Measurements from ENCODE around the gene IL22. TPM values are rescaled to one million over a fixed set of nuclear protein-coding genes. Genes with fewer than 3 reads are reported as not detected.

The IL22 gene
- total RNA-seq, 6 experiments from 2014 or later, result not detected

GRCh38 chr12:68252077-68252476 lies 1.3 kb downstream of the IL22 start:
- DNase-seq, result no peak
- Mint-ChIP-seq H3K4me1 (ENCODE audit: low read depth) (no peaks in the 10 kb centered on the region), H3K27me3 (ENCODE audit: insufficient read depth) (peaks cover 50% of the 10 kb centered on the region), H3K27ac (no peak overlapping the region), H3K36me3 (ENCODE audit: low read depth) (no peaks in the 10 kb centered on the region), H3K9me3 (no peaks in the 10 kb centered on the region), H3K4me3 (no peak overlapping the region)
- TF ChIP-seq CTCF (IDR thresholded peaks at IDR 0.05), result no peak

DNA sequence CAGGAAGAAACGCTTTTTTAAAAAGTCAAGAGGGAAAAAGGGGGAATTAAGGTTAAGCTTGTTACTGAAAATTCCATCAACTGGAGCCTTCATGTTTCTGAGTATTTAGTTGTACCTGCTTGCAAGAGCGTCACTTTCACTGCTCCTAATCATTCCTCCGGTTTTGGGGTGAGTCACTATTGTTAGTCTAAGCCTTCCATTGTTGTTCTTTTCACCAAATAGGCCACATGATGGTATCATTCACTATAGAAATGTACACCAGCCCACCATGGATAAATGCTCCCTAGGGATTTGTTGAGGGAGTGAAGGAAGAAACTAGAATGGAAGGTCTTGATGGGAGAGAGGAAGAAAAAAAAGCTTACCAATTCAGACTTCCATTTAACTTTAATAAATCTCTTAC lies 3.0 kb downstream of the IL22 start:
- Mint-ChIP-seq H3K4me3 (no peak overlapping the region), H3K27me3 (ENCODE audit: insufficient read depth) (peaks cover 51% of the 10 kb centered on the region), H3K27ac (no peak overlapping the region), H3K36me3 (ENCODE audit: low read depth) (no peaks in the 10 kb centered on the region), H3K9me3 (no peaks in the 10 kb centered on the region), H3K4me1 (ENCODE audit: low read depth) (peaks cover 1% of the 10 kb centered on the region; the same call in 1 of the 2 replicates)
- no peak for TF ChIP-seq CTCF (IDR thresholded peaks at IDR 0.05)
- no peak for DNase-seq

- Mint-ChIP-seq H3K4me1 (ENCODE audit: low read depth) (peaks cover 6% of the 10 kb centered on the region; the same call in 1 of the 2 replicates), H3K36me3 (ENCODE audit: low read depth) (no peaks in the 10 kb centered on the region), H3K9me3 (no peaks in the 10 kb centered on the region), H3K27me3 (ENCODE audit: insufficient read depth) (peaks cover 47% of the 10 kb centered on the region), H3K4me3 (no peak overlapping the region), H3K27ac (no peak overlapping the region)
- DNase-seq, result no peak
- TF ChIP-seq CTCF (IDR thresholded peaks at IDR 0.05), result no peak
Observed at GRCh38 chr12:68247785-68248184, 5.6 kb downstream of the IL22 start.

DNA sequence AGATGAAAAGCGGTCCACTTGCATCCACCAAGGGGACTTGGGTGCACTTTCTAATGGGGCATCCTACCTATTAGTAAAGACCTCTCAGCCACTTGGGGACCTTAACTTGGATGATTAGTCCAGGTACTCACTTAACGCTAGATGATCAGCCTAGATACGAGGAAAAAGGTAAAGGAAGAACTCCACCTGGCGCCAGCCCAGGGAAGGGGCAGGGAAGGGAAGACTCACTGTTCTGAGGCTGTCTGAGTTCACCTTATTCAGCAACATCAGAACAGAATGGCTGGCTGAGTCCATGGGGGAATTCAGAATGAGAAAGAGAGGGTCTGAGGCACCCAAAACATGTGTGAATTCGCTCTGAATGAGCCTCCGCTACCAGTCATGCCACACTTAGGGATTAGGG lies 7.1 kb downstream of the IL22 start:
- no peaks in the 10 kb centered on the region for H3K9me3 Mint-ChIP-seq
- H3K4me3 Mint-ChIP-seq, result no peak overlapping the region
- H3K27me3 Mint-ChIP-seq (ENCODE audit: insufficient read depth), result peaks cover 37% of the 10 kb centered on the region
- H3K4me1 Mint-ChIP-seq (ENCODE audit: low read depth), result peaks cover 7% of the 10 kb centered on the region; the same call in 1 of the 2 replicates
- no peaks in the 10 kb centered on the region for H3K36me3 Mint-ChIP-seq (ENCODE audit: low read depth)
- DNase-seq, result no peak
- H3K27ac Mint-ChIP-seq, result no peak overlapping the region
- no peak for TF ChIP-seq CTCF (IDR thresholded peaks at IDR 0.05)

GRCh38 chr12:68245180-68246021 lies 8.0 kb downstream of the IL22 start:
- H3K9me3 Mint-ChIP-seq, result no peaks in the 10 kb centered on the region
- peaks cover 16% of the 10 kb centered on the region for H3K4me1 Mint-ChIP-seq (ENCODE audit: low read depth)
- no peaks in the 10 kb centered on the region for H3K36me3 Mint-ChIP-seq (ENCODE audit: low read depth)
- peaks cover 31% of the 10 kb centered on the region for H3K27me3 Mint-ChIP-seq (ENCODE audit: insufficient read depth)
- DNase-seq, result no peak
- H3K27ac Mint-ChIP-seq, result no peak overlapping the region
- TF ChIP-seq CTCF (IDR thresholded peaks at IDR 0.05), result no peak
- H3K4me3 Mint-ChIP-seq, result no peak overlapping the region
